ENCODE results near the gene FUT9. TPM values are rescaled to one million over a fixed set of nuclear protein-coding genes. Genes with fewer than 3 reads are reported as not detected.
A peak's percentile ranks its signal among the peaks of the same experiment; 100 is the strongest.

Gene FUT9
- total RNA-seq (2021; ENCODE audit: unreplicated experiment) (not detected), Bru-seq, nascent RNA (percentile 15 among the genes with signal in this experiment), BruChase-seq, experiment 1, labeled RNA remaining after a 2-hour chase (percentile 15 among the genes with signal in this experiment), BruChase-seq, experiment 2, labeled RNA remaining after a 6-hour chase (percentile 15 among the genes with signal in this experiment)
- 0.02 TPM for polyA plus RNA-seq (2012; ENCODE audit: insufficient read length)
- long read RNA-seq, result 0 reads

- BruUV-seq (replicated peaks), result no TSS peak
- H3K4me3 ChIP-seq (ENCODE audit: low read depth in 2 of 2, low read length in 2 of 2), result peak within 1 kb of the TSS; percentile 26 to 34
- no peak within 1 kb of the TSS for H3K27ac ChIP-seq (ENCODE audit: low read length)
- no peaks in the 10 kb centered on the region for H3K36me3 ChIP-seq (ENCODE audit: control insufficient read depth, insufficient read depth, low read length)
- DNase-seq (ENCODE audit: low read depth, low spot score) (no peak), ATAC-seq (peak; percentile 92)
- intact Hi-C loops (cut with micrococcal nuclease; ENCODE audit: unreplicated experiment), result no loop called here
- CTCF ChIA-PET, result interaction anchor here (0.6 kb wide), 1 partner anchor 466 kb away, joined by 5 read pairs; no protein-coding TSS in a partner anchor
- in situ Hi-C loops (cut with HindIII; ENCODE audit: low pct_unique_long_range_greater_than_20kb, low sequenced_read_pairs), result no loop called here
- peaks cover 12% of the 10 kb centered on the region for H3K27me3 ChIP-seq (ENCODE audit: control insufficient read depth, insufficient read depth, low read length)
- POLR2A ChIA-PET, result interaction anchor here (0.6 kb wide), 1 partner anchor 20 kb away, joined by 9 read pairs; no protein-coding TSS in a partner anchor
- H3K4me1 ChIP-seq (ENCODE audit: control insufficient read depth, insufficient read depth, low read length), result no peaks in the 10 kb centered on the region; the same call in 1 of the 2 replicates
- TF ChIP-seq REST (IDR thresholded peaks at IDR 0.05; ENCODE audit: insufficient read depth in 1 of 2, low read depth in 2 of 2, low read length in 1 of 2), result no peak
- TF ChIP-seq, protein P1, sequence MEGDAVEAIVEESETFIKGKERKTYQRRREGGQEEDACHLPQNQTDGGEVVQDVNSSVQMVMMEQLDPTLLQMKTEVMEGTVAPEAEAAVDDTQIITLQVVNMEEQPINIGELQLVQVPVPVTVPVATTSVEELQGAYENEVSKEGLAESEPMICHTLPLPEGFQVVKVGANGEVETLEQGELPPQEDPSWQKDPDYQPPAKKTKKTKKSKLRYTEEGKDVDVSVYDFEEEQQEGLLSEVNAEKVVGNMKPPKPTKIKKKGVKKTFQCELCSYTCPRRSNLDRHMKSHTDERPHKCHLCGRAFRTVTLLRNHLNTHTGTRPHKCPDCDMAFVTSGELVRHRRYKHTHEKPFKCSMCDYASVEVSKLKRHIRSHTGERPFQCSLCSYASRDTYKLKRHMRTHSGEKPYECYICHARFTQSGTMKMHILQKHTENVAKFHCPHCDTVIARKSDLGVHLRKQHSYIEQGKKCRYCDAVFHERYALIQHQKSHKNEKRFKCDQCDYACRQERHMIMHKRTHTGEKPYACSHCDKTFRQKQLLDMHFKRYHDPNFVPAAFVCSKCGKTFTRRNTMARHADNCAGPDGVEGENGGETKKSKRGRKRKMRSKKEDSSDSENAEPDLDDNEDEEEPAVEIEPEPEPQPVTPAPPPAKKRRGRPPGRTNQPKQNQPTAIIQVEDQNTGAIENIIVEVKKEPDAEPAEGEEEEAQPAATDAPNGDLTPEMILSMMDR (IDR thresholded peaks at IDR 0.05), result peak; percentile 20
- no peaks in the 10 kb centered on the region for H3K9me3 ChIP-seq (ENCODE audit: control insufficient read depth, insufficient read depth, low read depth, low read length)
These were observed at the start of gene FUT9 for GRCh38 chr6:96015518-96016333. Gene FUT9, plus strand, starts transcription at chr6:96015974. Its CDS starts 187,182 bp downstream, at chr6:96203156.

- in situ Hi-C loops (cut with HindIII; ENCODE audit: low pct_unique_long_range_greater_than_20kb, low sequenced_read_pairs), result no loop called here
- POLR2A ChIA-PET, result no interaction called here
- Histone ChIP-seq H3K4me1 (ENCODE audit: control insufficient read depth, insufficient read depth, low read length) (no peaks in the 10 kb centered on the region), H3K27me3 (ENCODE audit: control insufficient read depth, insufficient read depth, low read length) (no peaks in the 10 kb centered on the region), H3K4me3 (ENCODE audit: low read depth in 2 of 2, low read length in 2 of 2) (no peak overlapping the region), H3K27ac (ENCODE audit: low read length) (no peak overlapping the region), H3K36me3 (ENCODE audit: control insufficient read depth, insufficient read depth, low read length) (no peaks in the 10 kb centered on the region), H3K9me3 (ENCODE audit: control insufficient read depth, insufficient read depth, low read depth, low read length) (peaks cover 13% of the 10 kb centered on the region; the same call in 1 of the 2 replicates)
- intact Hi-C loops (cut with micrococcal nuclease; ENCODE audit: unreplicated experiment), result no loop called here
- CTCF ChIA-PET, result no interaction called here
- ATAC-seq (no peak), DNase-seq (ENCODE audit: low read depth, low spot score) (no peak)
- no TSS peak for BruUV-seq (replicated peaks)
- no peak for TF ChIP-seq POLR2AphosphoS5 (IDR thresholded peaks at IDR 0.05; ENCODE audit: low read depth, low read length)
- no peak for TF ChIP-seq SIN3A (IDR thresholded peaks at IDR 0.05; ENCODE audit: borderline replicate concordance, insufficient read depth, low read depth, low read length)
- TF ChIP-seq, protein P1 (IDR thresholded peaks at IDR 0.05), result no peak
- no peak for TF ChIP-seq REST (IDR thresholded peaks at IDR 0.05; ENCODE audit: insufficient read depth in 1 of 2, low read depth in 2 of 2, low read length in 1 of 2)
- no peak for TF ChIP-seq TCF7L2 (IDR thresholded peaks at IDR 0.05; ENCODE audit: low read depth, low read length)
These were observed 48.2 kb upstream of the FUT9 start for GRCh38 chr6:95967594-95967993.

Data from Panc1 (cell line).